Transverse colon (tissue), 4 donors: ENCODE data around the gene MPPED2.

ENCODE experiments used
- CTCF ChIP-seq, 5 experiments: fragments of 200-600 bp in 3 of 5; fragments of 450-650 bp in 2 of 5; sonication (generic) in 3 of 5; IDR thresholded peaks; 1 replicate in 2 of 5; 2 replicates in 3 of 5; pipeline ENCODE4 v1.5.1; 2016 to 2017; ENCODE audit warnings: antibody characterized with exemption in 5 of 5, inconsistent platforms in 3 of 5, mild to moderate bottlenecking in 2 of 5, moderate library complexity in 1 of 5
- EP300 ChIP-seq: sonication (generic); formaldehyde crosslinking; IDR thresholded peaks from one replicate; pipeline ENCODE4 v1.6.1; 2017; ENCODE audit warnings: antibody characterized with exemption, low read depth
- POLR2A ChIP-seq: fragments of 450-650 bp; IDR thresholded peaks from one replicate; pipeline ENCODE4 v1.6.1; 2016; ENCODE audit warnings: antibody characterized with exemption, mild to moderate bottlenecking, moderate library complexity
- POLR2AphosphoS5 ChIP-seq, 3 donors: sonication (generic); formaldehyde crosslinking; IDR thresholded peaks; one replicate each; pipeline ENCODE4 v1.6.1; 2016; ENCODE audit warnings: antibody characterized with exemption in 3 of 3

- TF ChIP-seq EP300 (no peak), POLR2A (no peak), CTCF (IDR thresholded peaks at IDR 0.05) (no peak), POLR2AphosphoS5 (IDR thresholded peaks at IDR 0.05) (no peak)
These were observed 182.0 kb downstream of the MPPED2 start for GRCh38 chr11:30404136-30404535.
